ENCODE measurements around the gene LKAAEAR1. TPM values are rescaled to one million over a fixed set of nuclear protein-coding genes. Genes with fewer than 3 reads are reported as not detected.

Gene LKAAEAR1
- total and polyA plus RNA-seq, 2 of the 13 experiments (the other 11 are each of a cell fraction or from before 2014, with no cell fraction given), result not detected

- TF ChIP-seq ZKSCAN5 (CRISPR knock-in tag; IDR thresholded peaks at IDR 0.05) (no peak), THAP9 (CRISPR knock-in tag; IDR thresholded peaks at IDR 0.05; ENCODE audit: borderline replicate concordance) (no peak), PHF8 (CRISPR knock-in tag; IDR thresholded peaks at IDR 0.05) (no peak), ZNF232 (CRISPR knock-in tag; IDR thresholded peaks at IDR 0.05; ENCODE audit: borderline replicate concordance) (no peak), ZNF567 (CRISPR knock-in tag; IDR thresholded peaks at IDR 0.05; ENCODE audit: borderline replicate concordance) (no peak), MYPOP (CRISPR knock-in tag; IDR thresholded peaks at IDR 0.05) (no peak)
Observed at GRCh38 chr20:64051561-64052325, 32.5 kb downstream of the LKAAEAR1 start (continued).

GRCh38 chr20:64051033-64051452 is 33.2 kb downstream of the LKAAEAR1 start:
- intact Hi-C loops (cut with micrococcal nuclease; ENCODE audit: unreplicated experiment) (no loop called here), in situ Hi-C loops (cut with HindIII; ENCODE audit: extremely low pct_ligation_motif_present, low pct_unique_long_range_greater_than_20kb) (no loop called here)
- Histone ChIP-seq H2AFZ (ENCODE audit: low read length) (no peak overlapping the region), H3K27ac (ENCODE audit: extremely low read length, insufficient read depth, low read length) (peak overlapping the region; percentile 68), H3K4me2 (ENCODE audit: low read depth, low read length) (peak overlapping the region; percentile 98), H4K20me1 (ENCODE audit: insufficient read depth, low read length) (no peaks in the 10 kb centered on the region), H3K27me3 (ENCODE audit: control insufficient read depth in 1 of 2, insufficient read depth in 2 of 2, low read length in 2 of 2) (no peaks in the 10 kb centered on the region; a peak in 1 of 5 replicates), H3K79me2 (ENCODE audit: insufficient read depth, low read length) (peaks cover 4% of the 10 kb centered on the region), H3K4me1 (ENCODE audit: insufficient read depth, low read length) (peaks cover 69% of the 10 kb centered on the region), H3K36me3 (replicated peaks in 1 of 2; ENCODE audit: control insufficient read depth in 1 of 2, insufficient read depth in 2 of 2, low read length in 2 of 2) (no peaks in the 10 kb centered on the region), H3K9me3 (ENCODE audit: low read length) (no peaks in the 10 kb centered on the region), H3K9ac (ENCODE audit: insufficient read depth, low read depth, low read length) (peak overlapping the region; percentile 79), H3K4me3 (replicated peaks in 1 of 3; ENCODE audit: insufficient read depth in 1 of 3, low read depth in 2 of 3, low read length in 3 of 3) (peak overlapping the region; percentile 65 to 88 (median 77); a peak in 5 of 6 replicates)
- ChIA-PET POLR2A (interaction anchor here (0.6 to 9.4 kb wide), 14 partner anchors 8 to 393 kb away, joined by 3 to 252 read pairs (median 5); partner anchors contain the start of genes C20orf204, OPRL1, PRPF6 and RGS19), CTCF (ENCODE audit: low intra/inter-chr PET ratio, low total read pairs) (no interaction called here)
- no peak for FAIRE-seq
- no peak for DNase-seq (ENCODE audit: low spot score)
- 44% methylated on average over 11 of the region's 11 CpGs for WGBS (ENCODE audit: low lambda C conversion rate)
- no peak for ATAC-seq
- BruUV-seq (replicated peaks), result no TSS peak
- peak; percentile 55; the same call in 1 of the 2 replicates for TF ChIP-seq ZXDC (CRISPR knock-in tag; IDR thresholded peaks at IDR 0.05)
- TF ChIP-seq LBX2 (CRISPR knock-in tag; IDR thresholded peaks at IDR 0.05; ENCODE audit: borderline replicate concordance), result peak; percentile 74; the same call in 1 of the 2 replicates
- TF ChIP-seq ZNF292 (CRISPR knock-in tag; IDR thresholded peaks at IDR 0.05; ENCODE audit: borderline replicate concordance, low read depth), result no peak
- TF ChIP-seq SMAD9 (CRISPR knock-in tag; IDR thresholded peaks at IDR 0.05), result 0 out of 2 replicates have a peak, but pooled peaks have one; percentile 49
- TF ChIP-seq AGO2 (optimal IDR thresholded peaks at IDR 0.05; ENCODE audit: low read depth, low read length), result peak; percentile 80
- TF ChIP-seq STAT5B (CRISPR knock-in tag; IDR thresholded peaks at IDR 0.05), result no peak
- peak; percentile 4 for TF ChIP-seq ZEB1 (IDR thresholded peaks at IDR 0.05; ENCODE audit: insufficient replicate concordance, low read depth)
- TF ChIP-seq MYNN (CRISPR knock-in tag; IDR thresholded peaks at IDR 0.05; ENCODE audit: low read depth), result peak; percentile 19; the same call in 1 of the 2 replicates

Measured in HepG2 (cell line).